Measurements from ENCODE around the gene SHROOM2.
A peak's percentile ranks its signal among the peaks of the same experiment; 100 is the strongest.

Gene SHROOM2

DNA sequence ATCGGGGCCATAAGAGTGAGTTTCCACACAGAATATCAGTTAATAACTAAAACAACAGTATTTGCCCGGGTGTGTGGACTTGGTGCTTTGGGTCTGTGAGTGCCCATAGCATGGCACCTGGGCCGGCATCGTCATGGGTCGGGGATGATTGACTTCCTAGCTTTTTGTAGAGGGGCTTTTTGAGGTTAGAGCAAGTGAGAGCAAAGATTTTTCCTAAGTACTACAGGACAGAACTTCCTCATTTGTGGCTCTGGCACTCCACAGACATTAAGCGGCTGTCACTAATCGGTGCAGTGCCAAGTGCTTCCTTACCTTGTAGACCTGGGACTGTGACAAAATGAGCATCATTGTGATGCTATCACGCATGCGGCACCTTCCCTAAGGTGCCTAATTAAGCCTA, 81.0 kb downstream of the SHROOM2 start:
- H3K27ac ChIP-seq = no peak overlapping the region
- H3K27me3 ChIP-seq (replicated peaks) = no peaks in the 10 kb centered on the region
- H3K4me3 ChIP-seq (ENCODE audit: low read depth, low read length) = no peak overlapping the region
- DNase-seq = no peak
- H3K36me3 ChIP-seq (replicated peaks) = no peaks in the 10 kb centered on the region
- in situ Hi-C loops (cut with HindIII; ENCODE audit: low pct_ligation_motif_present, low sequenced_read_pairs) = no loop called here
- TF ChIP-seq, protein P1, sequence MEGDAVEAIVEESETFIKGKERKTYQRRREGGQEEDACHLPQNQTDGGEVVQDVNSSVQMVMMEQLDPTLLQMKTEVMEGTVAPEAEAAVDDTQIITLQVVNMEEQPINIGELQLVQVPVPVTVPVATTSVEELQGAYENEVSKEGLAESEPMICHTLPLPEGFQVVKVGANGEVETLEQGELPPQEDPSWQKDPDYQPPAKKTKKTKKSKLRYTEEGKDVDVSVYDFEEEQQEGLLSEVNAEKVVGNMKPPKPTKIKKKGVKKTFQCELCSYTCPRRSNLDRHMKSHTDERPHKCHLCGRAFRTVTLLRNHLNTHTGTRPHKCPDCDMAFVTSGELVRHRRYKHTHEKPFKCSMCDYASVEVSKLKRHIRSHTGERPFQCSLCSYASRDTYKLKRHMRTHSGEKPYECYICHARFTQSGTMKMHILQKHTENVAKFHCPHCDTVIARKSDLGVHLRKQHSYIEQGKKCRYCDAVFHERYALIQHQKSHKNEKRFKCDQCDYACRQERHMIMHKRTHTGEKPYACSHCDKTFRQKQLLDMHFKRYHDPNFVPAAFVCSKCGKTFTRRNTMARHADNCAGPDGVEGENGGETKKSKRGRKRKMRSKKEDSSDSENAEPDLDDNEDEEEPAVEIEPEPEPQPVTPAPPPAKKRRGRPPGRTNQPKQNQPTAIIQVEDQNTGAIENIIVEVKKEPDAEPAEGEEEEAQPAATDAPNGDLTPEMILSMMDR (IDR thresholded peaks at IDR 0.05; ENCODE audit: low read depth, low read length, missing control alignments) = no peak

DNA sequence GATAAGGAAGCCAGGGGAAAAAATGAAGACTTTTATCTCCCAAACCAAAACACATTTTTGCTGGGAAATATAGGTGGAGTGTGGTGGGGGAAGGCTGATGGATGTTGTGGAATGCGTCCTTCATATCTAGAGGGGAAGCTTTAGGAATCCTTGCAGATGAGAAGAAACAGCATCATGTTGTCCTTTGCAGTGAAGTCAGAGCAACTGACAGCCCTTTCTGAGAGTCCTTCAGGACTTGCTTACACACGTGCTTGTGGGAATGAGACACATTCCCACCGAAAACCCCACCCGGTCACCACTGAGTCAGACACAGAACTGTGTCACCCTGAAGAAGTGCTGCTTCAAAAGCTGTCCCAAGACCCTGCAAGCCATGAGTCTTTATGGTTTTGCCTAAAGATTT, 81.5 kb downstream of the SHROOM2 start:
- TF ChIP-seq, protein P1 (IDR thresholded peaks at IDR 0.05; ENCODE audit: low read depth, low read length, missing control alignments) = no peak
- H3K4me3 ChIP-seq (ENCODE audit: low read depth, low read length) = no peak overlapping the region
- in situ Hi-C loops (cut with HindIII; ENCODE audit: low pct_ligation_motif_present, low sequenced_read_pairs) = no loop called here

DNA sequence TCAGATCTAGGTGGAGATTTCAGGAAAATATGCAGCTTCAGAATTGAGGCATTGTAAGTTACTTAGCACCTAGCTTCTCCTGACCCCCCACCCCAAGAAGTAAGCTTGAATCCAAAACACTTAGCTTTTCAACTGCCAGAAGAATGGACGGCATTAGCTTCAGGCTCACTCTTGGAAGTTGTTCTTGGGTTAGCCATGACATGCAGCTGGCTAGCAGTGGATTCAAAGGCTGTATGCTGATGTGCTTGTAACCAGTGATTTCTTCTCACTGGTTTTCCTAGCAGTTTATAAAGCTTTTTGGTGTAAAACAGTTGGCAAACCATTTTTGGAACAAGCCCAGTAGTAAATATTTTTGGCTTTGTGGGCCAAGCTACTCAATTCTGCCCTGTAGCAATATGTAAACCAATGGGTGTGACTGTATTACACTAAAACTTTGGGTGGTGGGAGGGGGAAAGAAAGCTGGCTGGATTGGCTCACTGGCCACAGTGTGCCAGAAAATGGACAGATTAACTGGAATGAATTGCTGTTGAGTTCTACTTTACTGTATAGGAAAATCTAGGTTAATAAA, 85.6 kb downstream of the SHROOM2 start:
- no peak for DNase-seq
- Histone ChIP-seq H3K36me3 (replicated peaks) (no peaks in the 10 kb centered on the region), H3K27ac (no peak overlapping the region), H3K4me3 (ENCODE audit: low read depth, low read length) (no peak overlapping the region), H3K27me3 (replicated peaks) (no peaks in the 10 kb centered on the region)
- TF ChIP-seq, protein P1 (IDR thresholded peaks at IDR 0.05; ENCODE audit: low read depth, low read length, missing control alignments) = no peak
- in situ Hi-C loops (cut with HindIII; ENCODE audit: low pct_ligation_motif_present, low sequenced_read_pairs) = no loop called here

More for the DNA sequence above, 81.5 kb downstream of the SHROOM2 start:
- DNase-seq = peak; percentile 38
- no peaks in the 10 kb centered on the region for H3K27me3 ChIP-seq (replicated peaks)
- no peak overlapping the region for H3K27ac ChIP-seq
- H3K36me3 ChIP-seq (replicated peaks) = no peaks in the 10 kb centered on the region

DNA sequence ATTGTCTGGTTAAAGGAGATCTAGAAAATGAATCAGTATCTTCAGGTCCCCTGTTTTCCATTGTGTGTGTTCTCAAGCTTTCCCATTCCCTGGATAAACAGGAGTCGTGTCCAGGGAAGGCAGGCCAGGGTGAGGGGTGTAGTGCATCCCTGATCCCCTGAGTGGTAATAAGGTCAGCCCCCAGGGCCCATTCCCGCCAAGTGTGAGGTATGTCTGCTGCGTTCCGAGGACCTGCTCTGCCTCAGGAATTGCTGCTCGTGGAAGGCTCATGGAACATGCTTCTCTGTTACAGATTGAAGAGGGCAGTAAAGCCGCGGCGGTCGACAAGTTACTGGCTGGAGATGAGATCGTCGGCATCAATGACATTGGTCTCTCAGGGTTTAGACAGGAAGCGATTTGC, 87.1 kb downstream of the SHROOM2 start:
- in situ Hi-C loops (cut with HindIII; ENCODE audit: low pct_ligation_motif_present, low sequenced_read_pairs) = no loop called here
- Histone ChIP-seq H3K27ac (no peak overlapping the region), H3K27me3 (replicated peaks) (no peaks in the 10 kb centered on the region), H3K4me3 (ENCODE audit: low read depth, low read length) (no peak overlapping the region), H3K36me3 (replicated peaks) (no peaks in the 10 kb centered on the region)
- TF ChIP-seq, protein P1 (IDR thresholded peaks at IDR 0.05; ENCODE audit: low read depth, low read length, missing control alignments) = no peak
- no peak for DNase-seq

DNA sequence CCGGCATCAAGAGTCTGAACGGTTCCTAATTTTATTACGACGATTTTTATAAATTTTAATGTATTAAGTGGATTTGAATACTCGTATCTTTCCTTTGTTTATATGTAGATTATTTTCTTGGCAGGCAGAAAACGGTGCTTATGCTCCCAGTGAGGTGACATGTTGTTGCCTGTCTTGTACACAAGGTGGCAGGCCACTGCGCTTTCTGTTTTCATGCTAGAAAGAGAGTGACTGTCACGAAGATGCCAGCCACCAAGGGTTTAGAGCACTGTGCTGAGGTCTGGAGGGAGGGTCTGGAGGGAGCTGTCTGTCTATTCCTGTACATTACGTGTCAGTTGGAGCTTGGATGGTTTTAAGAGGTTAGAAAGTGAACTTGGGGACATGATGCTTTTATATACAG, 87.7 kb downstream of the SHROOM2 start:
- DNase-seq = no peak
- TF ChIP-seq, protein P1 (IDR thresholded peaks at IDR 0.05; ENCODE audit: low read depth, low read length, missing control alignments) = peak; percentile 71
- in situ Hi-C loops (cut with HindIII; ENCODE audit: low pct_ligation_motif_present, low sequenced_read_pairs) = no loop called here

DNA sequence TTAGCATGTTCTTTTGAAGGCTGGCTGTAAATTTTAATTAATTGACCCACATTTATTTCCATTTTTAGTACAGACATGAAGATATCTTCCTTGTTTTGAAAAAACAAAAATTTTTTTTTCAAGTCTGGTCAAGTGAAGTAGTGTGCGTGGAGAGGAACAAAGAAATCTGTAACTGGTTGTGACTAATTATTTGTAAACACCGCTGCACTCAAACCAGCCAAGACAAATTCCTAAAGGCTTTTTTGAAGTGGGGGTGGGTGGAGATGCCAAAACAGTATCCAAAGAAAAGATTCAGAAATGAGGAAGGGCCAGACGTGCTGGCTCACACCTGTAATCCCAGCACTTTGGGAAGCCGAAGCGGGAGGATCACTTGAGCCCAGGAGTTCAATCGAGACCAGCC, 88.3 kb downstream of the SHROOM2 start:
- H3K4me3 ChIP-seq (ENCODE audit: low read depth, low read length) = no peak overlapping the region
- no peaks in the 10 kb centered on the region for H3K27me3 ChIP-seq (replicated peaks)
- no peak for DNase-seq
- TF ChIP-seq, protein P1 (IDR thresholded peaks at IDR 0.05; ENCODE audit: low read depth, low read length, missing control alignments) = no peak
- in situ Hi-C loops (cut with HindIII; ENCODE audit: low pct_ligation_motif_present, low sequenced_read_pairs) = no loop called here
- H3K36me3 ChIP-seq (replicated peaks) = no peaks in the 10 kb centered on the region
- H3K27ac ChIP-seq = no peak overlapping the region

More for the DNA sequence above, 87.7 kb downstream of the SHROOM2 start:
- no peak overlapping the region for H3K4me3 ChIP-seq (ENCODE audit: low read depth, low read length)
- no peaks in the 10 kb centered on the region for H3K36me3 ChIP-seq (replicated peaks)
- no peak overlapping the region for H3K27ac ChIP-seq
- no peaks in the 10 kb centered on the region for H3K27me3 ChIP-seq (replicated peaks)
